ENCODE data around the gene PIGU. TPM values are rescaled to one million over a fixed set of nuclear protein-coding genes. Genes with fewer than 3 reads are reported as not detected.

Gene PIGU
- total and polyA plus RNA-seq, 2 donors (not counting 3 experiments of a cell fraction or from before 2014, with no cell fraction given), result 20.3 to 81.8 TPM

- ChIA-PET POLR2A (no interaction called here), CTCF (interaction anchor here (0.7 to 1.6 kb wide), 2 partner anchors 9 to 19 kb away, joined by 5 to 6 read pairs; no protein-coding TSS in a partner anchor)
- dilution Hi-C loops (cut with MboI; ENCODE audit: extremely low pct_ligation_motif_present, low sequenced_read_pairs), result no loop called here
Observed at GRCh38 chr20:34643928-34644327, 33.0 kb downstream of the PIGU start.

GRCh38 chr20:34642009-34642408 is 34.9 kb downstream of the PIGU start:
- no peaks in the 10 kb centered on the region for H4K20me1 ChIP-seq (replicated peaks; ENCODE audit: control insufficient read depth, extremely low read depth, insufficient read depth, low read length)
- FAIRE-seq, result no peak
- dilution Hi-C loops (cut with MboI; ENCODE audit: extremely low pct_ligation_motif_present, low sequenced_read_pairs) (no loop called here), intact Hi-C loops (cut with micrococcal nuclease) (no loop called here)
- ChIA-PET POLR2A (no interaction called here), CTCF (no interaction called here)
- H3K9me1 ChIP-seq (replicated peaks; ENCODE audit: control insufficient read depth, extremely low read depth, insufficient read depth, low read length), result no peaks in the 10 kb centered on the region
- H3K27me3 ChIP-seq (ENCODE audit: control insufficient read depth in 2 of 2, insufficient read depth in 2 of 2, low read length in 2 of 2), result no peaks in the 10 kb centered on the region
- TF ChIP-seq GATA2 (IDR thresholded peaks at IDR 0.05; ENCODE audit: insufficient read depth, insufficient read length, low read depth, low read length) (no peak), JUN (IDR thresholded peaks at IDR 0.05; ENCODE audit: borderline replicate concordance, insufficient read depth, insufficient read length, low read depth) (no peak), POLR2AphosphoS5 (IDR thresholded peaks at IDR 0.05; ENCODE audit: insufficient read depth, low read depth, low read length) (no peak), EZH2 (IDR thresholded peaks at IDR 0.05; ENCODE audit: borderline replicate concordance, low read depth, low read length, severe bottlenecking) (no peak), MYC (IDR thresholded peaks at IDR 0.05; ENCODE audit: low read depth, low read length) (no peak), POLR2A (IDR thresholded peaks at IDR 0.05; ENCODE audit: low read depth, low read length) (no peak), CTCF (IDR thresholded peaks at IDR 0.05; ENCODE audit: extremely low read depth in 1 of 2, insufficient read depth in 1 of 2, low read depth in 1 of 2, low read length in 2 of 2) (no peak), FOS (IDR thresholded peaks at IDR 0.05; ENCODE audit: borderline replicate concordance, insufficient read depth, low read length) (no peak), MAX (IDR thresholded peaks at IDR 0.05; ENCODE audit: insufficient read depth, insufficient read length) (no peak)
- H3K36me3 ChIP-seq (ENCODE audit: control insufficient read depth in 2 of 2, extremely low read depth in 1 of 2, insufficient read depth in 2 of 2, low read length in 2 of 2), result peaks cover 0 to 2% of the 10 kb centered on the region in 2 experiments
- no peak overlapping the region for H3K9ac ChIP-seq (replicated peaks; ENCODE audit: extremely low read depth, insufficient read depth, low read length)
- H3K4me2 ChIP-seq (ENCODE audit: insufficient read depth, low read length), result no peak overlapping the region
- H3K4me3 ChIP-seq (replicated peaks in 1 of 3; ENCODE audit: insufficient read depth in 1 of 3, low read depth in 1 of 3, low read length in 3 of 3), result no peak overlapping the region
- H3K9me3 ChIP-seq (replicated peaks; ENCODE audit: control insufficient read depth, insufficient read depth, low read length), result no peaks in the 10 kb centered on the region
- H3K4me1 ChIP-seq (ENCODE audit: control insufficient read depth, extremely low read depth, insufficient read depth, low read length), result no peaks in the 10 kb centered on the region
- BruUV-seq (replicated peaks), result no TSS peak
- no peak overlapping the region for H2AFZ ChIP-seq (ENCODE audit: low read depth, low read length)
- no peak for DNase-seq (ENCODE audit: low read depth, low spot score)
- H3K27ac ChIP-seq (ENCODE audit: insufficient read depth, low read depth, low read length), result no peak overlapping the region
- H3K79me2 ChIP-seq (ENCODE audit: control insufficient read depth, insufficient read depth, low read length), result no peaks in the 10 kb centered on the region

More at GRCh38 chr20:34643928-34644327, 33.0 kb downstream of the PIGU start:
- H3K27ac ChIP-seq (ENCODE audit: insufficient read depth, low read depth, low read length), result no peak overlapping the region
- no peak overlapping the region for H3K4me2 ChIP-seq (ENCODE audit: insufficient read depth, low read length)
- peaks cover 0 to 2% of the 10 kb centered on the region in 2 experiments for H3K36me3 ChIP-seq (ENCODE audit: control insufficient read depth in 2 of 2, extremely low read depth in 1 of 2, insufficient read depth in 2 of 2, low read length in 2 of 2)
- H3K4me3 ChIP-seq (replicated peaks in 1 of 3; ENCODE audit: insufficient read depth in 1 of 3, low read depth in 1 of 3, low read length in 3 of 3), result no peak overlapping the region
- H3K9ac ChIP-seq (replicated peaks; ENCODE audit: extremely low read depth, insufficient read depth, low read length), result no peak overlapping the region
- H3K27me3 ChIP-seq (ENCODE audit: control insufficient read depth in 2 of 2, insufficient read depth in 2 of 2, low read length in 2 of 2), result no peaks in the 10 kb centered on the region
- no peaks in the 10 kb centered on the region for H3K9me3 ChIP-seq (replicated peaks; ENCODE audit: control insufficient read depth, insufficient read depth, low read length)
- intact Hi-C loops (cut with micrococcal nuclease), result no loop called here
- BruUV-seq (replicated peaks), result no TSS peak
- no peaks in the 10 kb centered on the region for H4K20me1 ChIP-seq (replicated peaks; ENCODE audit: control insufficient read depth, extremely low read depth, insufficient read depth, low read length)
- no peak for DNase-seq (ENCODE audit: low read depth, low spot score)
- TF ChIP-seq MAX (IDR thresholded peaks at IDR 0.05; ENCODE audit: insufficient read depth, insufficient read length), result no peak
- TF ChIP-seq EZH2 (IDR thresholded peaks at IDR 0.05; ENCODE audit: borderline replicate concordance, low read depth, low read length, severe bottlenecking), result no peak
- no peak for TF ChIP-seq POLR2A (IDR thresholded peaks at IDR 0.05; ENCODE audit: low read depth, low read length)
- TF ChIP-seq FOS (IDR thresholded peaks at IDR 0.05; ENCODE audit: borderline replicate concordance, insufficient read depth, low read length), result no peak
- no peaks in the 10 kb centered on the region for H3K9me1 ChIP-seq (replicated peaks; ENCODE audit: control insufficient read depth, extremely low read depth, insufficient read depth, low read length)
- H3K4me1 ChIP-seq (ENCODE audit: control insufficient read depth, extremely low read depth, insufficient read depth, low read length), result no peaks in the 10 kb centered on the region
- FAIRE-seq, result no peak
- H2AFZ ChIP-seq (ENCODE audit: low read depth, low read length), result no peak overlapping the region
- no peaks in the 10 kb centered on the region for H3K79me2 ChIP-seq (ENCODE audit: control insufficient read depth, insufficient read depth, low read length)

All from endothelial cell of umbilical vein (primary cell).